Measurements from ENCODE around the gene CARHSP1.
"Not testable (repeated sequence)": the region's sequence is repeated elsewhere in the genome, so short reads cannot be mapped to it uniquely, and the experiment has no call there.

The CARHSP1 gene

DNA sequence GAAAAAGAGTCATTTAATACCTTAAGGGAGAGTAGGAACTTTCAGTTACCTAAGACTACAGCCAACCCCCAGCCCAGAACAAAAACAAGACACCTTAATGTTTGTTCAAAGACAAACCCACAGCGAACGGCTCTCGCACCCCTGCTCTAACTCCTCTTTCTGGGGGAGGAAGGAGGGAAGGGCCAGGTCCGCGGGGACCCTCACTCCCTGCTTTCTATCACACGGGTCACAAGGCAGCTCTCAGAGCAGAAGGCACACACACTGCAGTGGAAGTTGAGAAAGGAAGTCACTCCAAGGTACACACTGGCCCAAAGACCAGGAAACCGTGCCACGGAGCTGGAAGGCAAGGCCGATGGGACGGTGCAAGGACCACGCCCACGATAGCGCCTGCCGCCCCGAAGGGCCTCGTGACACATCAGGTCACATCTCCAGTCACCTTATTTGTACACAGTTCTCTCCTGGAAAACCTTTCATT lies 23.3 kb upstream of the CARHSP1 start:
- no peak for DNase-seq

DNA sequence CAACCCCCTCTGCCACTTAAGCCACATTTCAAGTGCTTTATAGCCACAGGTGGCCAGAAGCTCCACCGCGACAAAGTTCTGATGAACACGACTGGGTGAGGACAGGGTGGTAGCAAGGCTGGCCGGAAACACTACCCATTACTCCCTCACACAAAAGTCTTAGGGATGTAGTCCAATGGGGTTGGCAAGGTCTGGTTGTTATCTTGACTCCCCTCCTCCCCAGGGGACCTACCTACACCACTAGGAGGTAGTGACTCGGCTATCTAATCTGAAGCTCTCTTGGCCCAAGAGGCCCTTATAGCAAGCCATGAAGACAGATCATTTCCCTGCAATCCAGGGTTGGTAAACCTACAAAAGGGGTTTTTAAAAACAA lies 21.7 kb upstream of the CARHSP1 start:
- no peak for DNase-seq

DNA sequence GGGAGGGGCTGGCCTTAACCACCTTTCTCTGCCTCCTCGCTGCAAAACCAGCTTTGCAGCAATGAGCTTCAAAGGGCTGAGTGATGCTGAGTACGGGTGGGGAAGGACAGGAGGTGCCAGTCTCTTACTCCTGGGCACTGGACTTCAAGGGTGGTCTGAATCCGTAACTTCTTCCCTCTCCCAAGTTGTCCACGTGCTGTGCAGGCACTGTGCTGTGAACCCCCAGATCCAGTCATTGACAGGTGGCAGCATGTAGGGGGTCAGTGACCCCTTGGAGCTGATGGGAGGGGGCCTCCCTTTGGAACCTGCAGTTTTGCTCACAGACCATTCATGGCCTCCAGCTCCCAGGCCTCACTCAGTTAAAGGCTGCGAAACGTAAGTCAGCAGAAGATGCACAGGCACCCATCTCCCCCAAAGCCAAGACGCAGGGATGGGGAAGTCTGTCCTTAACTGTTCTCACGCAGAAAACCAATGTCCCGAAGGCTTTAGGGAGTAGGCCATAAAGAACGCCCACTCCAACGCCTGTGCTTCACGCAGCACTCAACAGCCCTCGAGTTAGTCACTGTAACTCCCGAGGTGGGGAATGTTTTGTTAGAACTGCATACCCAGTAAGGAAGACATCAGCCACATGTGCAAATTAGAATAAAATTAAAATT lies 21.2 kb upstream of the CARHSP1 start:
- no peak for DNase-seq

DNA sequence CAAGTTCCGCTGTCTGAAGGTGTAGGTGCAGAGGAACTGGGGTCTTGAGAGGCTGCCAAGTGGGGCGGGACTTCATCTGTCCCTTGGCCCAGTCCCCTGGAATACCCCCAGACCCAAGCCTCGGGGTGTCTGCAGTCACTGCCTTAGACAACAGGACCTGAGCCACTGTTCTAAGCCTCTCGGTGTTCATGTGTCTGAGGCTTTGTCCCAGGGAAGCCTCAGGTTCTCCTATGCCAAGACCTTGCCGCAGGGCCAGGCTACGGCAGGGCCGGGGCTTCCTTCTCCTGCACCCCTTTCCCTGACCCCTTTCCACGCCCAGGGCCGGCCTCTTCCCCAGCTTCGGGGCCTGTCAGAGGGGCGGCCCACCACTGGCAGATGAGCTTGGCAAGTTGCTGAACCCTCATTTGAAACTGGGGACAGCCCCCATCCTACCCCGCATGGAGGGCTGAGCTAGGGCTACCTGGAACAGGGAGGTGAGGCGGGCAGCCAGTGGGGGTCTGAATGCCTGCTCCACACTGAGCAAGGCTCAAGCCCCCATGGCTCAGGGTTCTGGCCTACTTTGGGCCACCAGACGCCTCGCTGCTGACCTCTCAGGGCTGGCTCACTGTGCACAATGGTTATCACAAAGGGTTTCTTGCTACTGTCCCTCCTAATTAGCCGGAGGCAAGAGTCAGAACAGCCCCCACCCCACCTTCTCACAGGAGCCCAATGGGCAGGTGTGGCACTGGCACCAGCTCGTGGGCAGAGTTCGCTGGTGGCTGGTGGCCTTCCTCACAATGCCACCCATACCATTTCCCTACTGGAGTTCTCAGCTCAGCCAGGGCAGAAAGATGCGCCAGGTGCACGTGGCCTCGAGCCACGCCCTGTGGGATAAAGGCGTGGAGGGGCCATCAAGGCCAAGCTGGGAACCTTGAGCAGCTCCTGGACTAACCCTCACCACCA lies 20.4 kb upstream of the CARHSP1 start:
- DNase-seq = no peak

DNA sequence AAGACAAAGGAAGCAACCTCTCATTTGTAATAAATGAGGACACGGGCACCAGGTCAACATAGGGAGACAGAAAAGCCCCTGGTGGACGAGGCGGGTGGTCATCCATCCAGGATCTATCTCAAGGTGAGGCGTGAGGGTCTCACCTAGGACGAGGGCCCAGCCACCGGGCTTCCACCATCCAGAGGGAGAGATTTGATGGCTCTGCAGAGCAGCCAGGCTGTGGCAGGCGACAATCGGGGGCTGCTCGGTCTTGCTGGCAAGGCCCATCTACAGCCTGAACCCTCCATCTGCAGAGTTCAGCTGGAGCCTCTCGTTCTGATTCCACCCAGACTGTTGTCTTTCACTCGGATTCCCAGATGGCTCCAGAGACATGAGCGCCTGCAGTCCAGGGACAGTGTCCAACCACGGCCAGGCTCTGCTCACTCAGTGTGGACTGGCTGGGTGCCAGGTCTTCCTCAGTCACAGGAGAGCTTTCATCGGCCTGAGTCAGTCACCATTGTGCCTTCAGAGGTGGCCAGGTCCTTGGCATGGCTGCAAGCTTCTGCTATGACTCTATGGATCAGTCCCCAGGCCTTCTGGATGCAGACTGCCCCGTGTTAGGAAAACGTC lies 19.2 kb upstream of the CARHSP1 start:
- no peak for DNase-seq

DNA sequence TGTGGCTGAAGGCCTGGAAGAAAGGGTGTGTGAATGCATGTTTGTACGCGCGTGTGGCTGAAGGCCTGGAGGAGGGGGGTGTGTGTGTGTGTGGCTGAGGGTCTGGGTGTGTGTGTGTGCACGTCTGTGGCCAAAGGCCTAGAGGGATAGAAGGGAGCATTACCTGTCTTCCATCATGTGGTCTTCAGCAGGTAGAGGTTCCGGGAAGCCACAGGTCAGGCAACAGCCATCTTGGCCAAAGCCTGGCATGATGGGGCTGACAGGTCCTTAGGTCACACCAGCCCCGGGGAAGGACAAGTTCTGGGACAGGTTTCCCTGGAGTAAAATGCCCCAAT lies 18.6 kb upstream of the CARHSP1 start:
- DNase-seq = no peak

DNA sequence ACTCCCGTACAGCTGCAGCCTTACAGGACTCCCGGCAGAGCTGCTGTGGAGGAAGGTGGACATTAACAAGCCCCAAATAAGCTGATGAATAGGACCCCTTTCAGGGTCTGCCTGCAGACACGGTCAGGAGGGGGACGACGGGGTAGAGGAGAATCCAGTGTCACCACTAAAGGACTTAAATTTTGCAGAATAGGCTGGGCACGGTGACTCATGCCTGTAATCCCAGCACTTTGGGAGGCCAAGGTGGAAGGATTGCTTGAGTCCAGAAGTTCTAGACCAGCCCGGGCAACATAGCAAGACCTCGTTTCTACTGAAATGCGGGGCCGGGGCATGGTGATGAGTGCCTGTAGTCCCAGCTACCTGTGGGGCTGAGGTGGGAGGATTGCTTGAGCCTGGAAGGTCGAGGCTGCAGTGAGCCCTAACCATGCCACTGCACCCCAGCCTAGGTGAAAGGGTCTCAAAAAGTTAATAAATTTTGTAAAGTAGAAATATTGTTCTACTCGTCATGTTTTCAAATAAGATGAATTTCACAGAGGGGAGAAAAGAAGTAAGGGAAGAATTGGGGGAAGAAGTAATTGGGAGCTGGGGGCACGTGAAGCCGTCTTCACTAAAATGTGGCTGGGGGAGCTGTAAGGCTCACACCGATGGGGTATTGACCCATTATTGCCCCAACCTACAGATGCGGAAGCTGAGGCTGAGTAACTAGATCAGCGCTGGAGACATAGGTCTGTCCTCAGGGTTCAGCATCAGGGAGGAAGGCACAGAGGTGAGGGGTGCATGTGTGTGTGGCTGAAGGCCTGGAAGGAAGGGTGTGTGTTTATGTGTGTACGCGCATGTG lies 18.0 kb upstream of the CARHSP1 start:
- no peak for DNase-seq

DNA sequence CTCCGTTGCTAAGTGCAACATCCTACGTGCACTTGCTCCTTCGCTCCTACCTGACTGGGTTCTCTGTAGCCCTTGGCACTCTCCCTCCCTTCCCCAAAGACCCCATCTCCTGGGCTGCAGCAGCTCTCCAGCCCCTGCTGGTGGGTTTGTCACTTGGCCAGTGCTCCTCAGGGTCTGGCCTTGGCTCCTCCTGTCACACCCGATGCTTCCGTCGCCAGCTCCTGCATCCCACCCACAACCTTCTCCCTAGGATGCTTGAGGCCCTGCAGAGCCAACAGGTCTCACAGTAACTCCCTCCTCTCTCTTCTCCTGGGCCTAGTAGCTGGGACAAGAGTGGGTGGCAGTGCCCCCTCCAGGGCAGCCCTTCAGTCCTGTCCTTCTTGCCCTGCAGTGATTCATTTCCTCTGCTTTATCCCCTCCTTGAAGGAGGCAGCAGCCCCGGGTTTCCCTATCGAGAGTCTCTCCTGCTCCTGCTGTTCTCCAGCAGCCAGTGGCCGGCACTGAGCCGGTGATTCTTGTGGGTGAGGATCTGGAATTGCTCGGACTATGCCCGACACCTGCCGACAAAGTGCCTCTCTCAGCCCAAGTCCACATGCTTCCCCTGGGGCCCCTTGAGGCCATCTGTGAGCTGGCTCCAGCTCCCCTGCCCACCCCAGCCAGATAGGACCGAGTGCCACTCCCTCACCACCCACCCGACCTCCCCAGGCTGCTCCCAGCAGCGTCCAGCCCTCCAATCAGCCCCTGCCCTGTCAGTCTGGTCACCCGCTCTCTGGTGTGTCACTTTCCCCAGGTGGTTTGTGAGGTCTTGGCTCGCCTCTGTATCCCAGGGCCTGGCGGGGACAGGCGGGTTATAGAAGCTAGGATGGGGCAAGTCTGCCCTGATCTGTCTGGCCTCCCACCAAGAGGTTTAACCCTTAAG lies 17.1 kb upstream of the CARHSP1 start:
- no peak for DNase-seq

DNA sequence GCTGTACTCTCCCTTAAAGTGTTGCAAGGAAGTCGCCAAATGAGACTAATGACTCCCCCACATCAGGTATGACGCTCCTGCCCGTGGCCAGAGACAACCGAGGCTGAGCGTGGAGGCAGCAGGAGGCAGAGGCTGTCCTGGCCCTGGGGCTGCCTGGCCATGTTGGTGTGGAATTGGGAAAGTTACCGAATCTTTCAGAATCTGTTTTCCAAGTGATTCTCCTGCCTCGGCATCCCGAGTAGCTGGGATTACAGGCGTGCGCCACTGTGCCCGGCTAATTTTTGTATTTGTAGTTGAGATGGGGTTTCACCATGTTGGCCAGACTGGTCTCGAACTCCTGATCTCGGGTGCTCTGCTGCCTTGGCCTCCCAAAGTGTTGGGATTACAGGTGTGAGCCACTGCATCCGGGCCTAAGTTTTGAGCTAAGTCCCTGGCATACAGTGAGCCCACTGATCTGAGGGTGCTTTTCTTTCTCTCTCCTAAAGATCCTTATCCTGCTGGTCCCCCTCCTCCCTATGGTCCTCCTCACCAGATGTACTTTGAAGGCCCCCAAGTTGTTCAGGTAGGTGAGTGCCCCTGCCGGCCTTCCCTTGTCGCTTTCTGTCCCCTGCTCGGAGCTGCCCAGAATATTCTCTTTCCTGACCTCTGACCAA lies 14.0 kb upstream of the CARHSP1 start:
- DNase-seq = no peak

DNA sequence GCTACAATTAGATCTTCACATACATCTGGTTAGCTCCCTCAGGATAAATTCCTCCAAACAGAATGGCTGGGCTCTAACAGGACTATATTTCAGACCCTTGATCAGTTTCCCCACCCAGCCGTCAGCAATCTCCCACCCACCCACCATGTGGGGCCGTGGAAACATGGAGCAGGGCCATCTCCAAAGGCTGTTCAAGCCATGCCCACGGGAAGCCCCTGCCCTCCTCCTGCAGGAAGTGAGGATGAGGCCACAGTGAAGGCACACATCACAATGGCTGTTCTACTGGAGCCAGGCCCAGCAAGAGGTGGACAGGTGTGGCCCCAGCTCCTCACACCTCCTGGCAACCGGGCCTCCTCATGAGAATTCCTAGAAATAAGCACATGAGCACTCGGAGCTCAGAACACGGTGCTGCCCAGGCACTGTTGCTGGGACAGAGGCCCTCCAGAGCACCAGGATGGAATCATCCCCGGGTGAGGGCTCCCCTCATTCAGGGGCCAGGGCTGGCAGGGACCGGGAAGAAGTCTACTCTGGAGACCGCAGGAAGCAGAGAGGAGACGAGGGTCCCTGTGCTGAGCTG lies 13.3 kb upstream of the CARHSP1 start, which contains the start of gene LITAFD:
Gene LITAFD (plus strand): TSS at position 311 of the 577 bp plus-strand sequence. CDS start 2,005 bp downstream, outside the sequence.
- DNase-seq = no peak

DNA sequence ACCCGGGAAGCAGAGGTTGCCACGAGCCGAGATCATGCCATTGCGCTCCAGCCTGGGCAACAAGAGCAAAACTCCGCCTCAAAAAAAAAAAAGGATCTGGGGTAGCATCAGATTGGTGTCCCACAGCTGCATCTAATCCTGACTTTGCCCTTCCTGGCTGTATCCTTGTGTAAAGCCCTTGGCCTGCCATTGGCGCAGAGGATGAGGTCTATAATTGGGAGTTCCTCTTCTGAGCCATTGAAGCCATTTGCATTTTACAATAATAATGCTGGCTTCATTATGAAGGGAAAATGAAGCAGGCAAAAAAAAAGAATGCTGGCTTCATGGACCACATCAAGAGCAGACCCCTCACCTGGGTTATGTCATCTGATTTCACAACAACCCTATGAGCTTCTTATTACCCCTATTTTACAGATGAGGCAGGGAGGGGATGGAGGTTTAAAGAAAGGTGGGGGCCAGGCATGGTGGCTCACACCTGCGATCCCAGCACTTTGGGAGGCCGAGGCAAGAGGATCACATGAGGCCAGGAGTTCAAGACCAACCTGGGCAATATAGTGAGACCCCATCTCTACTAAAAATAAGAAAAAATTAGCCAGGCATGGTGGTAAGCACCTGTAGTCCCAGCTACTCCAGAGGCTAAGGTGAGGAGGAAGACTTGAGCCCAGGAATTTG lies 12.2 kb upstream of the CARHSP1 start:
- DNase-seq = no peak

DNA sequence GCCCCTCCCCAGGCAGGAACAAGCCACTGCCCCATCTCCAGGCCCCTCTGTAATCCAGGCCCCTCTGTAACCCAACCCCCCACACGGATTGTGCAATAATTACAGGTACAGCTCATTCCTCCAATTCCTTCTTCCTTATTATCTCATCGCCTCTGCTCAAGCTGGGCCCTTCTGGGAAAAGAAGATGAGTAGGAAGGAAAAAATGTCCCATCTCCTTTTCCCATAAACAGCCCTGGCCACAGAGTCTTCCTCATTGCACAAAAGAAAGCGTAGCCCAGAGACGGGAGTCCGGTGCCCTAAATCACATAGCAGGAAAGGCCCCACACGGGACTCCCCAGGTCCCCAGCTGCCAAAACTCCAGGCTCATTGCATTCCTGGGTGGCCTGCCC lies 9.7 kb upstream of the CARHSP1 start:
- no peak for DNase-seq

DNA sequence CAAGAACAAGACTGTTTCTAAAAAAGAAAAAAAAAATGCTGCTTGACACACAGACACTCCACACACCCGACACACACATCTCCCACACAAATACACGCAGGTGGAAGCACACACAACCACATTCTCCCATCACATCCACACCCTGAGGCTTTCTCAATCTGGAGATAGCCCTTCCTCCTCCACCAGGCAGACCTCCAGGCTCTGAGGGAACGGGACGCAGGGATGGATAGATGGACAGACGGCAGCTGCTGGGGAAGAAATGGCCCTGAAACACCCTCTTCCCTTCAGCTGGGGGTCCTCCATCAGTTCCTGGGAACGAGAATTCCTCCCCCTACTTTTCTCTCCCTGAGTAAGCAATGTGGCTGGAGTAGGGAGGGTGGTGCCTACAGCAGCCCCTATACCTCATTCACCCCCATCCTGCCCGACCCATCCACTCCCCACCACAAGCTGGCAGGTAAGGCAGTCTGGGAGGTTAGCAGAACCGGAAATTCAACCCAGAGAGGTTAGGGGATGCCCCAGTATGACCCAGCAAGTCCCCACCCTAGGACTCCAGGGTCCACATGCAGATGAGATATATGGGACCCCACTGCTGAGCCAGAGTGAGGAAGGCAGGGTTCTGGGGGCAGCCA lies 9.2 kb upstream of the CARHSP1 start:
- no peak for DNase-seq

DNA sequence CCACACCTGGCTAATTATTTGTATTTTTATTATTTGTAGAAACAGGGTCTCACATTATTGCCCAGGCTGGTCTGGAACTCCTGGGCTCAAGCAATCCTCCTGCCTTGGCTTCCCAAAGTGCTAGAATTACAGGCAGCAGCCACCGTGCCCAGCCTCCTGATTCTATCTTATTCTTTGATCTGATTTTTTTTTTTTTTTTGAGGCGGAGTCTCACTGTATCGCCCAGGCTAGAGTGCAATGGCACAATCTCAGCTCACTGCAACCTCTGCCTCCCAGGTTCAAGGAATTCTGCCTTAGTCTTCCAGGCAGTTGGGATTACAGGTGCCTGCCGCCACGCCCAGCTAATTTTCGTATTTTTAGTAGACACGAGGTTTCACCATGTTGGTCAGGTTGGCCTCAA lies 6.5 kb upstream of the CARHSP1 start:
- not testable (repeated sequence) for DNase-seq

DNA sequence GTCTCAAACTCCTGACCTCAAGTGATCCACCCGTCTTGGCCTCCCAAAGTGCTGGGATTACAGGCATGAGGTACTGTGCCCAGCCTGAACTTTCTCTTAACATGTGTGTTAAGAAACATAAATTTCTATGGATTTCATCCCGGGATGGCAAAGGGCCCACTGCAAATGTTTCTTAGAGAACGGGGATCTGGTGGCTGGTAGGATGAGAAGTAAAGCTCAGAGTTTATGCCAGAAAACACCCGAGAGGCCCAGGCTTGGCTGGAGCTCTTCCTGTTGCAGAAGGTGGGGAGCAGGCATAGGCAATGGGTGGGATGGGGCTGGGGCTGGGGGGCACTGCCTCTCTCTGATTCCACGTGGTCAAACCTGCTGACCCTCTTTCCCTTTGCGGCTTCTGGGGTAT lies 5.6 kb upstream of the CARHSP1 start:
- DNase-seq = no peak

DNA sequence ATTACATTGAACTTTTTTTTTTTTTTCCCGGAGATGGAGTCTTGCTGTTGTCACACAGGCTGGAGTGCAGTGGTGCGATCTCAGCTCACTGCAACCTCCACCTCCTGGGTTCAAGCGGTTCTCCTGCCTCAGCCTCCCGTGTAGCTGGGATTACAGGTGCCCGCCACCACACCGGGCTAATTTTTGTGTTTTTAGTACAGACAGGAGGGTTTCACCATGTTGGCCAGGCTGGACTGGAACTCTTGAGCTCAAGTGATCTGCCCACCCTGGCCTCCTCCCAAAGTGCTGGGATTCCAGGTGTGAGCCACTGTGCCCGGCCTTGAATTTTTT lies 5.0 kb upstream of the CARHSP1 start:
- DNase-seq = not testable (repeated sequence)

DNA sequence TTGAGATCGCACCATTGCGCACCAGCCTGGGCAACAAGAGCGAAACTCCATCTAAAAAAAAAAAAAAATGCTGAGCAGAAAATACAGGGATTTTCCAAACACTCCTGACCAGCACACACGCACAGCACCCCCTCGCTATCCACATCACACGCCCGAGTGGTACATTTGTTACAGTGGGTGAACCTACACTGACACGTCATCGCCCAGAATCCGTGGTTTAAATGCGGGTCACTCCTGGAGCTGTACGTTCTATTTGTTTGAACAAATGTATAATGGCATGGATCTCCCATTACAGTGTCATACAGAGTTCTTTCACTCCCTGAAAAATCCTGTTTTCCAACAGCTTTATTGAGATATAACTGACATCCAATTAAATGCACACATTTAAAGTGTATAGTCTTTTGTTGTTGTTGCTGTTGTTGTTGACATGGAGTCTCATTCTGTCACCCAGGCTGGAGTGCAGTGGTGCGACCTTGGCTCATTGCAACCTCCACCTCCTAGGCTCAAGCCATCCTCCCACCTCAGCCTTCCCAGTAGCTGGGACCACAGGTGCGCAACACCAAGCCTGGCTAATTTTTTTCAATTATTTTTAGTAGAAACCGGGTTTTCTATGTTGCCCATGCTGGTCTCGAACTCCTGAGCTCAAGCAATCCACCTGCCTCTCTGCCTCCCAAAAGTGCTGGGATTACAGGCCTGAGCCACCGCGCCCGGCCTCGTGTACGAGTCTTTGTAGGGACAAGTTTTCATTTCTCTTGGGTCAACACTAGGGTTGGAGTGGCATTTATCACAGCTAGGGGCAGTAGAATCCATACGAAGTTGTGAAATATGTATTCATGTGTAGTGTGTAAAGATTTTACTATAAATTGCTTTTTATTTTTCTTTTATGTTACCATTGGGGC lies 4.4 kb upstream of the CARHSP1 start:
- DNase-seq = no peak

DNA sequence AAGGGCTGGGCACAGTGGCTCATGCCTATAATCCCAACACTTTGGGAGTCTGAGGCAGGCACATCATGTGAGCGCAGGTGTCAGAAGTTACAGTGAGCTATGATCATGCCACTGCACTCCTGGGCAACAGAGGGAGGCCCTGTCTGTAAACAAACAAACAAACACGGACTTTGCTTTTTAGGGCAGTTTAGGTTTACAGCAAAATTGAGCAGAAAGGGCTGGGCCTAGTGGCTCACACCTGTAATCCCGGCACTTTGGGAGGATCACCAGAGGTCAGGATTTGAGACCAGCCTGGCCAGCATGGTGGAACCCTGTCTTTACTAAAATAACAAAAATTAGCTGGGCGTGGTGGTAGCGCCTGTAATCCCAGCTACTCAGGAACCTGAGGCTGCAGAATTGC lies 3.3 kb upstream of the CARHSP1 start:
- no peak for DNase-seq

DNA sequence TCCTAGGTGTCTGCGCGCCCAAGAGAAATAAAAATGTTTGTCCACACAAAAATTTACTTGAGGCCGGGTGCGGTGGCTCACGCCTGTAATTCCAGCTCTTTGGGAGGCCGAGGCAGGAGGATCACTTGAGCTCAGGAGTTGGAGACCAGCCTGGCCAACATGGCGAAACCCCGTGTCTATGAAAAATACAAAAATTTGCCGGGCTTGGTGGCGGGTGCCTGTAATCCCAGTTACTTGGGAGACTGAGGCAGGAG lies 1.1 kb upstream of the CARHSP1 start:
- not testable (repeated sequence) for DNase-seq

All from SIG-M5 (cell line).